ENCODE results near the gene SHF. TPM values are rescaled to one million over a fixed set of nuclear protein-coding genes. Genes with fewer than 3 reads are reported as not detected.

Gene SHF
- total RNA-seq, 1 experiment from 2014 or later: 7.3 TPM

DNA sequence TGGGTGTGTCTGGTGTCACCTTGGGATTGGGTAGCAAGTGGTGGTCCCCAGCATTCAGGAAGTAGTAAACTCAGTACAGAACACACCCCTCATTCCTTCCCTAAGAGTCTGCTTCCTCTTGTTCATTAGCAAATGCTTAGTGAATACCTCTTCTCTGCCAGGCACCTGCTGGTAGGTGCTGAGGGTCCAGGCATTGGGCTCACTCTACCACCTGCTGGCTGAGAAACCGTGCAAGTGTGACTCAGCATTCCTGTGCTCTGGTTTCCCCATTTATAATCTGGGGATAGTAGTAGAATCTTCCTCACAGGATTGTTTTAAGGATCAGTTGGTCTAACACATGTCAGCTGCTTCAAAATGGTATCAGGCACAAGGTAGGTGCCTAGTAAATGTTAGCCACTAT lies 4.8 kb downstream of the SHF start:
- Mint-ChIP-seq H3K27ac (ENCODE audit: unreplicated experiment) (no peak overlapping the region), H3K4me3 (ENCODE audit: low read depth, unreplicated experiment) (no peak overlapping the region), H3K27me3 (ENCODE audit: unreplicated experiment) (no peaks in the 10 kb centered on the region), H3K9me3 (ENCODE audit: low read depth, unreplicated experiment) (no peaks in the 10 kb centered on the region), H3K36me3 (ENCODE audit: insufficient read depth, unreplicated experiment) (peaks cover 10% of the 10 kb centered on the region), H3K4me1 (ENCODE audit: low read depth, unreplicated experiment) (peaks cover 47% of the 10 kb centered on the region)
- no peak for TF ChIP-seq CTCF (IDR thresholded peaks at IDR 0.05; ENCODE audit: unreplicated experiment)
- CTCF ChIA-PET: no interaction called here
- peak; percentile 31 for DNase-seq
- BruUV-seq (replicated peaks): no TSS peak
- intact Hi-C loops (cut with micrococcal nuclease; ENCODE audit: unreplicated experiment): no loop called here

GRCh38 chr15:45181491-45182285 lies 6.1 kb downstream of the SHF start:
- TF ChIP-seq CTCF (IDR thresholded peaks at IDR 0.05; ENCODE audit: unreplicated experiment): no peak
- Mint-ChIP-seq H3K9me3 (ENCODE audit: low read depth, unreplicated experiment) (no peaks in the 10 kb centered on the region), H3K27me3 (ENCODE audit: unreplicated experiment) (no peaks in the 10 kb centered on the region), H3K4me1 (ENCODE audit: low read depth, unreplicated experiment) (peaks cover 47% of the 10 kb centered on the region), H3K27ac (ENCODE audit: unreplicated experiment) (no peak overlapping the region), H3K36me3 (ENCODE audit: insufficient read depth, unreplicated experiment) (peaks cover 5% of the 10 kb centered on the region), H3K4me3 (ENCODE audit: low read depth, unreplicated experiment) (no peak overlapping the region)
- intact Hi-C loops (cut with micrococcal nuclease; ENCODE audit: unreplicated experiment): no loop called here
- DNase-seq: no peak
- BruUV-seq (replicated peaks): no TSS peak
- CTCF ChIA-PET: interaction anchor here (0.8 kb wide), 1 partner anchor 19 kb away, joined by 3 read pairs; no protein-coding TSS in a partner anchor

DNA sequence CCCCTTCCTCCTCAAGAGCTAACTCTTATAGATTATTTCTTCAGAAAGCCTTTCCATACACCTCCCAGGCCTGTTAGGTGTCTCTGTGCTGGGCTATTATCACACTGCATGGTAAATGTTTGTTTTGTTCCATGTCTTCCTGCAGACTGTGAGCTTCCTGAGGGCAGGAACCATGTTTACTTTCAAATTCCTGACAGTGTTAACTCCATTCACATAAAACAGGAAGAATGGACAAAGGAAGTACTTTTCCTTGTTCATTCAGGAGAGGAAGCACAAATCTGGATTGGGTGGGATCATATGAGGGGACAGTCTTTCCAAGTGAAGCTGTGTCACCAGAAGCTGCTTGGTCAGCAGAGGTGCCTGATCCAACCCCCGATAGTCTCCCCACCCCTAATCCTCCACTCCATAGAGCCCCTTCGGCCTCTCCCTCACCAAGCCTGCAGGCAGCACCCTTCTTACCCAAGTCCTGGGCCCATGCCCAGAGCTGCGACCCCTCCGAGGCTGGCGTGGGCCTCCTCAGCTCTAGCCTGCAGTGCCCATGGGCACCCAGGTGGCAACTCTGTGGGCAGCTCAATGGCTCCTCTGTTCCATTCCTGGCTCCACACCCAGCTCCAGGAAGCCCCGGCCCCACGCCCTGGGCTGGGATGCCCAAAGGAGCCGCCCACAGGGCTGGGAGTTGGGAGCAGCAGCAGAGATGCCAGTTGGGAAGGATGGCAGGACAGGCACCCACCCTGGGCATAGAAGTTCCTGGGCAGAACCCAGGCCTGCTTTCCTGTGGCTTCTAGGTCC lies 6.9 kb downstream of the SHF start:
- H3K4me1 Mint-ChIP-seq (ENCODE audit: low read depth, unreplicated experiment): peaks cover 47% of the 10 kb centered on the region
- BruUV-seq (replicated peaks): no TSS peak
- no peaks in the 10 kb centered on the region for H3K9me3 Mint-ChIP-seq (ENCODE audit: low read depth, unreplicated experiment)
- no peak overlapping the region for H3K4me3 Mint-ChIP-seq (ENCODE audit: low read depth, unreplicated experiment)
- peak overlapping the region; percentile 7 for H3K27ac Mint-ChIP-seq (ENCODE audit: unreplicated experiment)
- intact Hi-C loops (cut with micrococcal nuclease; ENCODE audit: unreplicated experiment): no loop called here
- no peak for TF ChIP-seq CTCF (IDR thresholded peaks at IDR 0.05; ENCODE audit: unreplicated experiment)
- no peaks in the 10 kb centered on the region for H3K27me3 Mint-ChIP-seq (ENCODE audit: unreplicated experiment)
- CTCF ChIA-PET: interaction anchor here (0.7 to 2.6 kb wide), 8 partner anchors 17 to 63 kb away, joined by 3 to 9 read pairs (median 4); no protein-coding TSS in a partner anchor
- DNase-seq: no peak
- H3K36me3 Mint-ChIP-seq (ENCODE audit: insufficient read depth, unreplicated experiment): no peaks in the 10 kb centered on the region

DNA sequence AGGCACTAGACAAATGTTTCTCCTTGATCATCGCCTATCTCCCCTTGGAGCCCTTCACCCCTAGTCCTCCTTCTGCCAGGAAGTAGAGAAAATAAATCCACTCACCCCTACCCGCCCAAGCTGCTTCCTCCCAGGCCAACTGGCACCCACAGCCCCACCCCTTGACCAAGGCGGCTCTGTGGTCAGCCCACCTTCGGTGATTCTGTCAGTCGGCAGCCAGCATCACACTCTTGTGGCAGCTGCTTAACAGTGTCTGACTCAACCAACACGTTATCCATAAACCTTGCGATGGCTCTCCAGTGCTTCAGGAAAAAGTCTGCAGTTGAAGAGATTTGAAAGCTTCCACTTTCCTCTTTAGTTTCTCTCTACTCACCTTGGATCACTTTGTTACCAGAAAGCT lies 7.6 kb downstream of the SHF start:
- peak; percentile 69 for DNase-seq
- intact Hi-C loops (cut with micrococcal nuclease; ENCODE audit: unreplicated experiment): no loop called here
- no peaks in the 10 kb centered on the region for H3K27me3 Mint-ChIP-seq (ENCODE audit: unreplicated experiment)
- no peaks in the 10 kb centered on the region for H3K9me3 Mint-ChIP-seq (ENCODE audit: low read depth, unreplicated experiment)
- H3K4me3 Mint-ChIP-seq (ENCODE audit: low read depth, unreplicated experiment): peak overlapping the region; percentile 8
- CTCF ChIA-PET: interaction anchor here (0.7 to 2.6 kb wide), 7 partner anchors 17 to 62 kb away, joined by 3 to 9 read pairs (median 4); no protein-coding TSS in a partner anchor
- H3K27ac Mint-ChIP-seq (ENCODE audit: unreplicated experiment): peak overlapping the region; percentile 7
- no peak for TF ChIP-seq CTCF (IDR thresholded peaks at IDR 0.05; ENCODE audit: unreplicated experiment)
- H3K4me1 Mint-ChIP-seq (ENCODE audit: low read depth, unreplicated experiment): peaks cover 47% of the 10 kb centered on the region
- BruUV-seq (replicated peaks): no TSS peak
- H3K36me3 Mint-ChIP-seq (ENCODE audit: insufficient read depth, unreplicated experiment): no peaks in the 10 kb centered on the region
